MM.1S (cell line): ENCODE measurements around the gene HHIPL1.

Experiments
- DNase-seq: peaks from one replicate; pipeline ENCODE4 v3.0.0-alpha.2; 2015
- H2AFZ ChIP-seq: fragments of 300-600 bp; sonication (generic); 2 replicates; pipeline ENCODE4 v1.6.0; 2016; ENCODE audit warnings: antibody characterized with exemption, low read length
- H3F3A ChIP-seq: fragments of 300-600 bp; sonication (generic); 2 replicates; pipeline ENCODE4 v1.6.1; 2016; ENCODE audit warnings: mild to moderate bottlenecking, antibody characterized with exemption, low read length, moderate library complexity, mixed read lengths; ENCODE audit not compliant: insufficient read depth
- H3K27ac ChIP-seq: fragments of 300-600 bp; sonication (generic); 2 replicates; pipeline ENCODE4 v1.5.1; 2016; ENCODE audit warnings: mild to moderate bottlenecking, low read length
- H3K27me3 ChIP-seq: fragments of 300-600 bp; sonication (generic); replicated peaks from 2 replicates; pipeline ENCODE4 v1.6.0; 2016; ENCODE audit warnings: low read length; ENCODE audit not compliant: insufficient read depth
- H3K36me3 ChIP-seq: fragments of 300-600 bp; sonication (generic); replicated peaks from 2 replicates; pipeline ENCODE4 v1.6.1; 2016; ENCODE audit warnings: mild to moderate bottlenecking, low read length, mixed read lengths; ENCODE audit not compliant: insufficient read depth
- H3K4me1 ChIP-seq: fragments of 300-600 bp; sonication (generic); 2 replicates; pipeline ENCODE4 v1.6.1; 2016; ENCODE audit warnings: low read length, mixed read lengths
- H3K4me2 ChIP-seq: fragments of 300-600 bp; sonication (generic); 2 replicates; pipeline ENCODE4 v1.6.0; 2016; ENCODE audit warnings: low read depth, low read length
- H3K4me3 ChIP-seq: fragments of 300-600 bp; sonication (generic); 2 replicates; pipeline ENCODE4 v1.5.1; 2016; ENCODE audit warnings: low read length, mixed read lengths
- H3K79me2 ChIP-seq: fragments of 300-600 bp; sonication (generic); 2 replicates; pipeline ENCODE4 v1.6.1; 2016; ENCODE audit warnings: mixed run types, low read length, mixed read lengths
- H3K9ac ChIP-seq: fragments of 300-600 bp; sonication (generic); 2 replicates; pipeline ENCODE4 v1.6.1; 2016; ENCODE audit warnings: low read length, mixed read lengths
- H3K9me2 ChIP-seq: fragments of 300-600 bp; sonication (generic); replicated peaks from 2 replicates; pipeline ENCODE4 v1.6.1; 2016; ENCODE audit warnings: mild to moderate bottlenecking, low read length, mixed read lengths; ENCODE audit not compliant: insufficient read depth
- H3K9me3 ChIP-seq: fragments of 300-600 bp; sonication (generic); replicated peaks from 2 replicates; pipeline ENCODE4 v1.6.1; 2016; ENCODE audit warnings: mild to moderate bottlenecking, low read length, mixed read lengths; ENCODE audit not compliant: insufficient read depth
- H4K20me1 ChIP-seq: fragments of 300-600 bp; sonication (generic); 2 replicates; pipeline ENCODE4 v1.6.1; 2016; ENCODE audit warnings: mild to moderate bottlenecking, low read length, moderate library complexity, mixed read lengths; ENCODE audit not compliant: insufficient read depth
- CTCF ChIP-seq: fragments of 300-600 bp; sonication (generic); IDR thresholded peaks from 2 replicates; pipeline ENCODE4 v1.5.1; 2016; ENCODE audit warnings: antibody characterized with exemption, low read length, mixed read lengths
- EZH2 ChIP-seq: fragments of 300-600 bp; sonication (generic); optimal IDR thresholded peaks from 2 replicates; pipeline ENCODE3; 2017; ENCODE audit warnings: low read depth, mild to moderate bottlenecking, antibody characterized with exemption, low read length, mixed read lengths
- EZH2phosphoT487 ChIP-seq: fragments of 300-600 bp; sonication (generic); IDR thresholded peaks from 2 replicates; pipeline ENCODE4 v1.6.1; 2018; ENCODE audit warnings: antibody characterized with exemption, low read length

HHIPL1 gene

DNA sequence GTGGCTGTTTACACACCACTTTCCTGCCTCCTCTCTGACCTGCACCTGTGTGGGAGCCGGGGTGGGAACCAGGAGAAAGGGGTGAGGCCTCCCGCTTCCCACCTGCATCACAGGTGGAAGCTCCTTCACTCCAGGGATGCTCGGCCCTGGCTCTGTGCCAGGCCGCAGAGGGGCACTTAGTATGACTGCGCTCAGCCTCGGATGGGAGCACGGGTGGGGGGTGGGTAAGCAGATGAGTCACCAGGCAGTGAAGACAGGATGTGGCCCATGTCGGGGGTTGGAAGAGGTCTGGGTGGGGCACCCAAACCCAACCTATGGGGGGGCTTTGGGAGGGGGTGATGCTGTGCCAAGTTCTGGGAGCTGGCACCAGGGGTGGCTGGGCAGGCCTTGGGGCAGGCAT lies 31.7 kb downstream of the HHIPL1 start:
- no peak for TF ChIP-seq CTCF
- no peak for TF ChIP-seq EZH2
- Histone ChIP-seq H4K20me1 (no peaks in the 10 kb centered on the region), H3K27me3 (no peaks in the 10 kb centered on the region), H3K4me1 (no peaks in the 10 kb centered on the region), H3K9me3 (no peaks in the 10 kb centered on the region), H3K36me3 (no peaks in the 10 kb centered on the region), H3K27ac (no peak overlapping the region), H3K9me2 (no peaks in the 10 kb centered on the region), H3K4me2 (no peak overlapping the region), H2AFZ (no peak overlapping the region), H3K4me3 (no peak overlapping the region), H3F3A (no peaks in the 10 kb centered on the region), H3K9ac (no peak overlapping the region), H3K79me2 (no peaks in the 10 kb centered on the region)
- no peak for DNase-seq

DNA sequence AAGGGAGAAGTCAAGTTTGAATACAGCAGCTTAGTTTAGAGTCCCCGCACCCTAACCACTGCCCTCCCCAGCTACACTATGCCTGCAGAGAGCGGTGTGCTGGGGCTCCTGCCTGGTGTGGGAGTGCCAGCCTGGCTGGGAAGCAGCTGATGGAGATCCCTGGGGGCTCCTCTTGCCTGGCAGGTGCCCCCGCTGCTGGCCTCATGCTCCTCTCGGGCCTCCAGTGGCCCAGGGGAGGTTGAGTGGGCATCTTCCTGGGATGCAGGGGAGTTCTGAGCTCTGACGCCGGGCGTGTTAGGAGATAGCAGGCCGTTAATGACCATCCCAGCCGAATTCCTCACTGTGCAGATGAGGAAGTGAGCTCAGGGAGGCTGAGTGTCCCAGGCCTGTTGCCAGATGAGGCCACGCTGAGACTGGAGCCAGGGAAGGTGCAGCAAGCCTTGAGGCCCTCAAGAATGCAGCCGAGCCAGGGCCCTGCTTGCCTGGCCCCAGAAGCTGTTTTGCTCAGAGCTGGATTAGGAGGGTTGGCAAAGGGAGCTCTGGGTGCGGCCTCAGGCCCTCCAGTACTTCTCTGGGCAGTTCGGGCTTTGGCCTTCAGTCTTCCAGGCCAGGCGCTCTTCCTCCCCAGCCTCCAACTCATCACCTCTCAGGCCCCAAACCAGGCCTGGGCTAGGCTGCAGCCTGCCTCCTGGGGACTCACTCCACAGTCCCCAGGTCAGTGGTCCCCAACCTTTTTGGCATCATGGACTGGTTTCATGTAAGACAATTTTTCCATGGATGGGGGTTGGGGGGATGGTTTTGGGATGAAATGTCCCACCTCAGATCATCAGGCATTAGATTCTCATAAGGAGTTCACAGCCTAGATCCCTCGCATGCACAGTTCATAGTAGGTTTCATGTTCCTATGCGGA lies 32.6 kb downstream of the HHIPL1 start:
- H3K4me2 ChIP-seq, result no peak overlapping the region
- H3F3A ChIP-seq, result no peaks in the 10 kb centered on the region
- H3K9me3 ChIP-seq, result no peaks in the 10 kb centered on the region
- no peak for DNase-seq
- no peak overlapping the region for H3K4me3 ChIP-seq
- H3K27ac ChIP-seq, result no peak overlapping the region
- no peaks in the 10 kb centered on the region for H3K4me1 ChIP-seq
- H2AFZ ChIP-seq, result no peak overlapping the region
- TF ChIP-seq EZH2 (no peak), EZH2phosphoT487 (no peak), CTCF (no peak)
- H3K9me2 ChIP-seq, result no peaks in the 10 kb centered on the region
- H3K79me2 ChIP-seq, result no peaks in the 10 kb centered on the region
- no peak overlapping the region for H3K9ac ChIP-seq
- no peaks in the 10 kb centered on the region for H4K20me1 ChIP-seq
- no peaks in the 10 kb centered on the region for H3K36me3 ChIP-seq
- no peaks in the 10 kb centered on the region for H3K27me3 ChIP-seq

- no peak for DNase-seq
- Histone ChIP-seq H3K4me1 (no peaks in the 10 kb centered on the region), H4K20me1 (no peaks in the 10 kb centered on the region), H3K27ac (no peak overlapping the region), H3K9me2 (no peaks in the 10 kb centered on the region), H3F3A (no peaks in the 10 kb centered on the region), H3K9me3 (no peaks in the 10 kb centered on the region), H3K79me2 (no peaks in the 10 kb centered on the region), H3K27me3 (no peaks in the 10 kb centered on the region), H3K9ac (no peak overlapping the region), H3K4me2 (no peak overlapping the region), H3K36me3 (no peaks in the 10 kb centered on the region), H2AFZ (no peak overlapping the region), H3K4me3 (no peak overlapping the region)
- TF ChIP-seq EZH2 (no peak), EZH2phosphoT487 (no peak), CTCF (no peak)
These were observed 33.3 kb downstream of the HHIPL1 start for GRCh38 chr14:99678198-99678597.
